GM18907 (cell line): ENCODE measurements around the gene KMT5B.

Source experiments
- ATAC-seq: cut with Tn5 transposase; IDR thresholded peaks from one replicate; pipeline ENCODE4 v1.9.1; 2021; ENCODE audit warnings: mild to moderate bottlenecking, moderate library complexity; ENCODE audit not compliant: unreplicated experiment

The KMT5B gene

GRCh38 chr11:68146010-68146540 is 67.0 kb downstream of the KMT5B start:
- no peak for ATAC-seq

DNA sequence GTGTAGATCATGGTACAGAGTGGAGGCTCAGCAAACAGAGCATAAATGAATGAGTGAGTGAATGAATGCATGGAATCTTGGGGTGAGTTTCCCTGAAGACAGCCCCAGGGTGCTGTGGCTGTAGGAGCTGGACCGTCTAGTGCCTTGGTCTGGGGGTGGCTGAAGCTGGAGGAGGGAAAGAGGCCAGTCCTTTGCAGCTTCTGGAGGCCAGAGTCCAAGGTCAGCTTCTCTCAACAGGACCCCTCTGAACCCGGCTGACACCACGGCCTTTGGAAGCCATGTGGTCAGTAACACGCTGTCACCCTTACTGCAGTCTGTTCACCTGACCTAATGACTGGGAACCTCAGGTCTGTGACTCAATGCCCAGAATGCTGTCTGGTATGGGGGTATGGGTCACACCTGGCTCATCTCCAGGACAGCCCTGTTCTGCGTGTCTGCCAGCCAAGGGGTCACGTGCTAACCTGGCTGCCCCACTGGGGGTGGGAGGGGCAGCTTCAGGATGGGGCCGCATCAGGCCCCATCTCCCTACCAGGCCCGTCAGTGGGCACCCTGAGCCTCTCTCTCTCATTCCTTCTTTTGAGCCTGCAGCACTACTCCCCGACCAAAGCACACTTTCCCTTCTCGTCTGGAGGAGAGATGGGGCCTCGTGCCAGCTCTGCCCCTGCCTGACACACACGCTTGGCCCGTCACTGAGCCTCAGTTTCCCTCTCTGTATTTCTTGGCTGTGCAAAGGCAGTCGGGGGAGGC is 67.8 kb downstream of the KMT5B start:
- ATAC-seq: no peak

GRCh38 chr11:68143310-68143689 is 69.8 kb downstream of the KMT5B start:
- ATAC-seq: no peak

- no peak for ATAC-seq
These were observed 70.4 kb downstream of the KMT5B start for GRCh38 chr11:68142441-68143309.

- no peak for ATAC-seq
These were observed 71.1 kb downstream of the KMT5B start for GRCh38 chr11:68142028-68142412.

- ATAC-seq: no peak
These were observed 71.7 kb downstream of the KMT5B start for GRCh38 chr11:68141246-68142027.

- no peak for ATAC-seq
These were observed 72.4 kb downstream of the KMT5B start for GRCh38 chr11:68140496-68141245.

DNA sequence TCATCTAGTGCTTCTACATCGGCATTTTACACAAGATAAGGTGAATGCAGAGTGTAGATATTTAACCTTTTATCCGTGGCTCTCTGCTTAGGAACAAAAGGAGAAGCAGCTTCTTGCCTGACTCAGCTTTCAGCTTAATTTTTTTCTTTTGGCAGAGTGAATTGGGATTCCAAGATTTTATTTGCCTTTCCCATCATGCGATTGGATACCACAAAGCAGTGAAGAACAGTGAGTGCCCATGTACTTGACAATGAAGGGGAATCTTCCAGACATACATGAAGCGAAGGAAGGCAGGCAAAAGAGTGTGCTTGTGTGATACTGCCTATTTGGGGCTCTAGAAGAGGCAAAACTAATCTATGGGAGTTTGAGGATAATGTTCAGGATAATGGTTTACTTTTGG is 74.9 kb downstream of the KMT5B start:
- ATAC-seq: no peak

GRCh38 chr11:68137833-68138232 is 75.3 kb downstream of the KMT5B start:
- no peak for ATAC-seq

DNA sequence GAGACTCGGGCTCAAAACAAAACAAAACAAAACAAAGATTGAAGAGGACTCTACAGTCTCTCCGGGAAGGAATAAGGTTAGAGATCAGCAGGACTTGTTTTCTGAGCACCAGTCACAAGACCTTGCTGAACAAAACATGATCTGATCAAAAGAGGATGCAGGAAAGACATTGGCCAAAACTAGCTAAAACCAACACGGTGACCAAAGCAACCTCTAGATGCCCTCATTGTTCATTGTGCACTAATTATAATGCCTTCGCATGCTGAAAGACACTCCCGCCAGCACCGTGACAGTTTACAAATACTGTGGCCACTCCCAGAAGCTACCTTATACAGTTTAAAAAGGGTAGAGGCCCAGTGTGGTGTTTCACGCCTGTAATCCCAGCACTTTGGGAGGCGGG is 76.2 kb downstream of the KMT5B start:
- no peak for ATAC-seq

GRCh38 chr11:68135161-68135560 is 77.9 kb downstream of the KMT5B start:
- no peak for ATAC-seq

DNA sequence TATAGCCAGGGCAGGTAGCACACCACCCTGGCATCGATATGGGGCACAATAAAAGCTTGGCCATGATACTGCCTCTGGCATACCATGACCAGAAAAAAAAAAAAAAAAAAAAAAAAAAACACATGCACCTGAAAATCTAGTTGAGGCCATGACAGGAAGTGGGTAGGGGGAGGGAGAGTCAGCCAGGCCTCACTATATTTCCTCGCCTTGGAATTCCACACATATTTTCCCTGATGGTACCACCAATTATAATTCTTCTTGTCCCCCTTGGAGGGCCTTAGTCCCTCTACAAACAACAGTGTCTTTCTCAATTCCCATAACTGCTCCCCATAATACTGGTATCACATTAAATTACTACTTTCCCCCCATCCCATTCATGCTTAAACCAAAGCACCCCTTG is 79.3 kb downstream of the KMT5B start:
- ATAC-seq: no peak

- no peak for ATAC-seq
These were observed 83.0 kb downstream of the KMT5B start for GRCh38 chr11:68130121-68130520.

- ATAC-seq: no peak
These were observed 84.3 kb downstream of the KMT5B start for GRCh38 chr11:68128682-68129327.

DNA sequence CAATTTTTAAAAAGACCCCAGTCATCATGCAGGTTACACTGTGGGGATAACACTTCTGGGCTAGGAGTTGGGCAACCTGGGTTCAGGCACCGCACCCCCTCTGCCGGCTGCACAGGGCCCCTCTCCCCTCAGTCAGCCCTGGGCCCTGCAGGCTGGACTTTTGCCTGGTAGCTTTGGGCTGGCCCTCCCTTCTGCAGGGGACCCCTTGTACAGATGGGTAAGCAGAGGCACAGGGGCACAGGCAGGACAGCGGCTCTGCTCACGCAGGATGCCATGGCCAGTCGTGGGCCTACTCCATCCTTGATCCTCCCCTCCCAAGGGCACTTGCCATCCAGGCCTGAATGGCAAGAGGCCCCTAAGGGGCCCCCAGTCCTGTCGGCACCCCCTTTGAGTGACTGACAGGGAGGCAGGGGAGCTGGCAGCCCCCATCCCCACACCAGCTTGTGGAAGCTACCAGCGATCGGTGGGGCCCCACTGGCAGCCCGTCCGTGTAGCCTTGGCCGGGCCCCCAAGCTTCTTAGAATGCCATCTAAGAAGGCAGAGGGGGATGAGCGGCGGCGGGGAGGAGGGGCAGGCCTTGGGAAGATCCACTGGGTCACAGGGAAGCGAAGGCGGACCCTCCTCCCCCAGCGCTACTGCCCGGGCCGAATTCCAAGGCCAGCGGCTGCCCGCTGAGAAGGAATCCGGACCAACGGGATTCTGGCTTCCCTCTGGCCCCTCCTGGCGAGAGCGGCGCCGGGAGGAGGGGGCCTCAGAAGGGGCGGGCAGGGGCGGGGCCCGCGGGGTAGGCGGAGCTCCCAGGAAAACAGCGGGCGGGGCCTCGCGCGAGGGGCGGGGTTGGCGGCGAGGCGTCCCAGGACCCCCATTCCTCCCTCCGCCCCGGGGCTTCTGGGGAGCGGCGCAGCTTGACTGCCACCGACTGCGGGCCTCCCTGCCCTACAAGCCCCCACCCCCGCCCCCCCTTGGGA is 85.1 kb downstream of the KMT5B start:
- ATAC-seq: no peak

DNA sequence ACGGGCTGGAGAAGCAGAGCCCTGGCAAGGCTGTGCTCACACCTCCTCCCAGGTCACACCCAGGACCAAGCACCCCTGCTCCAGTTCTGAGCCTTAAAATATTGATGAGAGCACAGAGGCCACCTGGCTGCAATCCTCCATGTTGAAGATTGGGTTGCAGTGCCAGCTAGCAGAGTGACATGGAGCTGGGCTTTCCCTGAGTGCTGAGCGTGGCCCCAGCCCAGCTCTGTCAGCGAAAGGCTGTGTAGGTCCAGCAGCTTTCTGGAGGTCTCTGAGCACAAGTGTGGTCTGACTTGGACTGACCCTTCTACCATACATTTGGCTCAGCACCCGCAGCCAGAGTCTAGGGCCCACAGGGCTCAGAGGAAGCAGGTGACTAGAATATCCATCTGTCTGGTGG is 87.9 kb downstream of the KMT5B start:
- no peak for ATAC-seq

- ATAC-seq: no peak
These were observed 90.1 kb downstream of the KMT5B start for GRCh38 chr11:68122936-68123539.

- ATAC-seq: peak; percentile 84
These were observed 91.8 kb downstream of the KMT5B start, which contains the start of gene CHKA for GRCh38 chr11:68121067-68121899. Gene CHKA, minus strand, starts transcription at chr11:68121388. Its CDS starts 211 bp downstream, at chr11:68121177.
